AG04450 (cell line): ENCODE results near the gene EPN1. TPM values are rescaled to one million over a fixed set of nuclear protein-coding genes. Genes with fewer than 3 reads are reported as not detected.

Experiments
- CTCF ChIA-PET: fragments of 300-600, 350-600 bp; formaldehyde crosslinking; extraction: SDS; loops from one replicate; lab custom pipeline; 2022; ENCODE audit warnings: antibody characterized with exemption, inconsistent platforms; lab: Charles Lee
- POLR2A ChIA-PET: fragments of 350-600 bp; formaldehyde crosslinking; extraction: SDS; loops from one replicate; lab custom pipeline; 2021; ENCODE audit warnings: antibody characterized with exemption, inconsistent platforms; lab: Yijun Ruan, JAX
- DNase-seq: peaks from one replicate; pipeline ENCODE4 v3.0.0-alpha.2; 2011; ENCODE audit warnings: low read depth, low spot score
- H3K27ac ChIP-seq: one replicate; pipeline ENCODE4 v1.5.1; 2012; ENCODE audit warnings: low read depth, low read length, control low read depth
- H3K27me3 ChIP-seq: one replicate; pipeline ENCODE4 v1.6.0; 2012; ENCODE audit warnings: low read length; ENCODE audit not compliant: control insufficient read depth, insufficient read depth
- H3K4me3 ChIP-seq: 2 replicates; pipeline ENCODE4 v1.5.1; 2011; ENCODE audit warnings: mild to moderate bottlenecking, low read depth, low read length, control low read depth
- H3K9me3 ChIP-seq: 2 replicates; pipeline ENCODE4 v1.5.1; 2012; ENCODE audit warnings: low read length; ENCODE audit not compliant: control insufficient read depth, insufficient read depth
- CTCF ChIP-seq: IDR thresholded peaks from 2 replicates; pipeline ENCODE4 v1.5.1; 2011; ENCODE audit warnings: low read depth, low read length, control low read depth, inconsistent platforms
- polyA plus RNA-seq: library from polyadenylated mRNA; depleted of rRNA; stranded (reverse); fragments of >200 nt; gene quantifications from 2 replicates; pipeline ENCODE4 v1.2.3, GENCODE V29; 2011

EPN1 gene
- polyA plus RNA-seq, 1 experiment, result 32.1 TPM

- no peaks in the 10 kb centered on the region; the same call in 1 of the 2 replicates for H3K9me3 ChIP-seq
- no peak for TF ChIP-seq CTCF
- H3K27ac ChIP-seq, result no peak overlapping the region
- ChIA-PET POLR2A (no interaction called here), CTCF (no interaction called here)
- no peaks in the 10 kb centered on the region for H3K27me3 ChIP-seq
- DNase-seq, result no peak
- H3K4me3 ChIP-seq, result no peak overlapping the region
These were observed 20.7 kb downstream of the EPN1 start for GRCh38 chr19:55695511-55696290.

GRCh38 chr19:55696301-55697068 lies 21.5 kb downstream of the EPN1 start:
- ChIA-PET CTCF (no interaction called here), POLR2A (no interaction called here)
- DNase-seq, result no peak
- no peaks in the 10 kb centered on the region; the same call in 1 of the 2 replicates for H3K9me3 ChIP-seq
- H3K4me3 ChIP-seq, result no peak overlapping the region
- no peak overlapping the region for H3K27ac ChIP-seq
- H3K27me3 ChIP-seq, result no peaks in the 10 kb centered on the region
- no peak for TF ChIP-seq CTCF

GRCh38 chr19:55697069-55697440 lies 22.0 kb downstream of the EPN1 start:
- CTCF ChIA-PET, result no interaction called here
- H3K27me3 ChIP-seq, result no peaks in the 10 kb centered on the region
- no peak for DNase-seq
- H3K9me3 ChIP-seq, result no peaks in the 10 kb centered on the region; the same call in 1 of the 2 replicates
- POLR2A ChIA-PET, result no interaction called here
- H3K27ac ChIP-seq, result no peak overlapping the region
- no peak for TF ChIP-seq CTCF
- H3K4me3 ChIP-seq, result no peak overlapping the region

GRCh38 chr19:55697698-55698097 lies 22.7 kb downstream of the EPN1 start:
- DNase-seq, result no peak
- Histone ChIP-seq H3K27ac (no peak overlapping the region), H3K27me3 (no peaks in the 10 kb centered on the region), H3K9me3 (no peaks in the 10 kb centered on the region; the same call in 1 of the 2 replicates), H3K4me3 (no peak overlapping the region)
- POLR2A ChIA-PET, result interaction anchor here (0.6 kb wide), 1 partner anchor 93 kb away, joined by 3 read pairs; no protein-coding TSS in a partner anchor
- CTCF ChIA-PET, result no interaction called here
- TF ChIP-seq CTCF, result no peak

DNA sequence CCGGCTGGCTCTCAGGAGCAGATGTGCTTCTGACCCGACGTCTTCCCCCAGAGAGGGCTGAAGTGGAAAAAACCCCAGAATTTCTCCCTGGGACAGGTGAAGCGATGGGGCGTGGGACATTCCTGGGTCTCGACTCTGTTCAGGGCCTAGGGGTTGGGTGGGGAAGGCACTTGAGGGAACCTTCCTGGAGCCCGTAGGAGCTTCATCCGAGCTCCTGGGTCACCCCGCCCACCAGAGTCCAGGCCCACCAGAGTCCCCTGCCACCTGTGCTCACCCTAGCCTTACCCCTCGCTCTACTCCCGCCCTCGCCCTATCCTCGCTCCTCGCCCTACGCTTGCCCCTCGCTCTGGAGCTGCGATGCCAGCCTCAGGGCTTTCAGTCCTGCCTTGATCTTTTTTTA lies 23.2 kb downstream of the EPN1 start:
- no peak overlapping the region for H3K27ac ChIP-seq
- no peak for DNase-seq
- no peak for TF ChIP-seq CTCF
- ChIA-PET CTCF (no interaction called here), POLR2A (interaction anchor here (0.6 kb wide), 1 partner anchor 93 kb away, joined by 3 read pairs; no protein-coding TSS in a partner anchor)
- H3K4me3 ChIP-seq, result no peak overlapping the region
- H3K27me3 ChIP-seq, result no peaks in the 10 kb centered on the region
- peaks cover 4% of the 10 kb centered on the region; the same call in 1 of the 2 replicates for H3K9me3 ChIP-seq
